Glomerular endothelial cell (primary cell): ENCODE results near the gene HPS1. TPM values are rescaled to one million over a fixed set of nuclear protein-coding genes. Genes with fewer than 3 reads are reported as not detected.

ENCODE experiments used
- DNase-seq: peaks from one replicate; pipeline ENCODE4 v3.0.0-alpha.2; 2011; ENCODE audit warnings: low read depth, low spot score; ENCODE audit errors: extremely low read depth
- total RNA-seq: library from RNA; depleted of rRNA; stranded (reverse); fragments of >200 nt; gene quantifications from 2 replicates; pipeline ENCODE4 v1.2.3, GENCODE V29; 2015

HPS1 gene
- total RNA-seq: 69.5 and 71.1 TPM in 2 replicates

DNA sequence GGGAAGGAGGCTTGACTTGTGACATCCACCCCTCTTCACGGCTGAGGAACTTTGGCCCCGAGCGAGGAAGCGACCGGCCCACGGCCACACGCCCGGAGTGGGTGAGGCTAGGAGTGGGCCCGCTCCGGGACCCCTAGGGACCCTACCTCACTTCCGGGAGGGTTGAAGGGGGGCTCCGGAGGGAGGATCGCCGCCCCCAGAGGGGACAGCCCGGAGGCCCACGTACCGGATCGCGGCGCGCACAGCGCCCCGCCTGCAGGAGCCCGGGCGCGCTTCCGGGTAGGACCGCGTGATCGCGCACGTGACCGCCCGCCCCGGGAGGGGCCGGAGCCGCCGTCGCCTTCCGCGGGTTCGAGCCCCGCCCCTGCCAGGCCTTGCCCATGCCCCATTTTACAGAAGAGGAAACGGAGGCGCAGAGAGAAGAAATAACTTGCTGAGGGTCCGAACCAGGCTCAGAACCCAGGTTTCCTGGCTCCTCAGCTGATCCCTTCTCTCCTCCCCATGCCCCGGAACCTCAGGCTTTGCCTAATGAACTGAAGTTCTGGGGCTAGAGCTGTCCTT is at the start of gene HPS1:
Gene HPS1 (minus strand): TSS at position 275 of the 561 bp plus-strand sequence. CDS start 3,695 bp downstream, outside the sequence.
- no peak for DNase-seq

DNA sequence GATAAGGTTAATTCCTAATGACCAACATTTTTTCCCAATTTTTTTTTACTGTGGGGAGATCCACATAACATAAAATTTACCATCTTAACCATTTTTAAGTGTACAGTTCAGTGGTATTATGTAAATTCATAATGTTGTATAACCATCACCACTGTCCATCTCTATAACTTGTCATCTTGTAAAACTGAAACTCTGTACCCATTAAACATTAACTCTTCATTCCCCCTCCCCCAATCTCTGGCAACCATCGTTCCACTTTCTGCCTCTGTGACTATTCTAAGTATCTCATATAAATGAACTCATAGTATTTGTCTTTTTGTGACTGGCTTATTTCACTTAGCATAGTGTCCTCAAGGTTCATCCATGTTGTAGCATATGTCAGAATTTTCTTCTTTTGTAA is 46.0 kb upstream of the HPS1 start:
- DNase-seq: no peak

- no peak for DNase-seq
Measured at GRCh38 chr10:98489561-98490481, 43.1 kb upstream of the HPS1 start.

DNA sequence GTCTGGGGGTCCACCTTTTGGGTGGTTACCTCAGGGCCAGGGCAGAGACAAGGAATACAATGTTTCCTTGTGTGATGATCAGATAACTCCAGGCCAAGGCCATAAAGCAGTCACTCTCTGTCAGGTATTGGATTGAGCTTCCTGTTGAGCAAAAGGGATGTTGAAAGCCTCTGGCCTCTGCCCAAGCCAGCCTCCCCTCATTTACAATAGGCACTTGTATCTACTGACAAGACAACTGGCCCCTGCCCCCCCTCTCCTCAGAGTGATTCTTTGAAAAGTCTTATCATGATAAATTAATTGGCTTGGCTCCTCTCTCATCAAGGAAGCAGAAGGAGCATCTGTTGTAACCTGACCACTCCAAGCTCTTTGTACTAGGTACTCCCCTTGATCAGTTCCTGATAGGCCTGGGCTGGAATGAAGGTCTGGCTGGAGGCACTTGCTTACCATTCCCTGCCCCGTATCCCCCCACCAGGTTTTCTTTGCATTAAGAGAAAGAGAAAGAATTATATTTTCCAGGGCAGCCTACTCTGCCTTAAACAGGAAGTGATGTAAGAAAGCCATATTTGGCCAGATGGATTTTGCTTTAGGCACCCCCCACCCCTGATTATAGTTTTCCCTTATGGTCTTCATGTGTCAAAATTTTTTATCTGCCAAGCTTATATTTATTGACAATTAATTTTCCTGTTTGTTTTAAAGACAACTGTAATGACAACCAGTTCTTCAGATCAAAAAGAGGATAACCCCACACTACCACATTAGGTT is 42.1 kb upstream of the HPS1 start:
- no peak for DNase-seq

DNA sequence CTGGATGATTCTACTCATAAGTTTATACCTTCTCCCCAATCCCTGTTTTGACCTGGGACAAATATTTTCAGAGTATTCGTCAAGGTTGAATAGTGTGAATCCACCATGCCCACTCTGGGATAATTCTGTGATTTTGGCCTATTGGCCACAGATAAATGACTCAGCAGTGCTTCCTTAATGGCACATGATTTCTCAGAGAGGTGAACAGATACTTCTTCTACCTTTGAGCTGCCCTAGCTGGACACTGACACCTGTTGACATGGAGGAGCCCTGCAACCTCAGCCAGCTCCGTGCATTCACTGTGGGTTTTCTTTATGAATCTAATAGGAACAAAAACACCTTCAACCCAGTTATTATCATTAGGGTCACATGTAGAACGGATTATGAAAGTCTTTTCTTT is 40.9 kb upstream of the HPS1 start:
- no peak for DNase-seq

DNA sequence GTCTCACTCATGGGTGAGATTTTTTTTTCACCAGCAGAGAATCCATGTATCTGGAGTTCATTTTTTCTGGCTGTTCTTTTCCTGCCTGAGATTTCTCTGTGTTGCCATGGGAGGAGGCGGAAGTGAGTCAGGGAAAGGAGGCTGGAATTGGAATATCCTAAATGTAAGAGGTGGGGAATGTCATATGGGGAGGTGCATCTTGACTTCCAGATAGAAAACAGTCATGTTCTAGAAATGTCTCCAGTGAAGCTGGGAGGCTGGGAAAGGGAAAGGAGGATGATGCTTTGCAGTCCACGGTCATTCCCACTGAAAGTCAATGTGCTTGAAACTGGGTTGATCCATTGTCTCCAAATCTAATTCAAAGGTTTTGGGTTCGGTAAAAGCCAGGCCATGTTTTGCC is 39.7 kb upstream of the HPS1 start:
- no peak for DNase-seq

- no peak for DNase-seq
Measured at GRCh38 chr10:98485959-98486358, 39.2 kb upstream of the HPS1 start.

DNA sequence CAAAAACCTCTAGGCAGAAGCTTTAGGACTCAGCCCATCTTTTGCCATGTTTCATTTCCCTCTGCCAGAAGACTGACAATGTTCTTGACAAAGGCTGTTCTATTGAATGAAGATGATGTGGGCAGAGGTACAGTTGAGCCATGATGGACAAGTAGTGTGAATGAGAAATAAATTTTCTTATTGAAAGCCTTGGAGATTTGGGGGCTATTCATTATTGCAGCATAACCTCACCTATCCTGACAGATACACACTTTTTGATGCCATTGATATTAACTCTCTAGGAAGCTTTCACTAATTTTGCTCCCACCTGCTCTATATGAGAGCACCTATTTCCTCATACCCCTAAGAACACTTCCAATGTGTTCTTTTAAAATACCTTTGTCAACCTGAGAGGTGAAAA is 36.9 kb upstream of the HPS1 start:
- DNase-seq: no peak

DNA sequence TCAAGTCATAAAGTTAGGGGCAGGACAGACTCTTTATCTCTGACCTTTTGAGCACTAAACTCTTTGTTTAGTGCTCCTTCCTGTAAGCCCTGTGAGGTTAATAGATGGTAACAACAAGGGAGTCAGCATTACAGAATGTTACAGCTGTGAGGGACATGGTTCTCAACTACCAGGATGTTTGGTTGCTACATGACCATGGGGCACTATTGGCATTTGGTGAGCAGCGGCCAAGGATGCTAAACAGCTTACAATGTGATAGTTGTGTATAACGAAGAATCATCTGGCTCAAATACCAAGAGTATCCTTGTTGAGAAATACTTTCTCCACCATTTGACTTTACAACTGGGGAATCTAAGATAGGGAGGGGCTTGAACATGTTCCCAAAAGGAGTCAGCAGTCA is 35.4 kb upstream of the HPS1 start:
- no peak for DNase-seq

GRCh38 chr10:98481404-98481945 is 34.7 kb upstream of the HPS1 start:
- DNase-seq: no peak

DNA sequence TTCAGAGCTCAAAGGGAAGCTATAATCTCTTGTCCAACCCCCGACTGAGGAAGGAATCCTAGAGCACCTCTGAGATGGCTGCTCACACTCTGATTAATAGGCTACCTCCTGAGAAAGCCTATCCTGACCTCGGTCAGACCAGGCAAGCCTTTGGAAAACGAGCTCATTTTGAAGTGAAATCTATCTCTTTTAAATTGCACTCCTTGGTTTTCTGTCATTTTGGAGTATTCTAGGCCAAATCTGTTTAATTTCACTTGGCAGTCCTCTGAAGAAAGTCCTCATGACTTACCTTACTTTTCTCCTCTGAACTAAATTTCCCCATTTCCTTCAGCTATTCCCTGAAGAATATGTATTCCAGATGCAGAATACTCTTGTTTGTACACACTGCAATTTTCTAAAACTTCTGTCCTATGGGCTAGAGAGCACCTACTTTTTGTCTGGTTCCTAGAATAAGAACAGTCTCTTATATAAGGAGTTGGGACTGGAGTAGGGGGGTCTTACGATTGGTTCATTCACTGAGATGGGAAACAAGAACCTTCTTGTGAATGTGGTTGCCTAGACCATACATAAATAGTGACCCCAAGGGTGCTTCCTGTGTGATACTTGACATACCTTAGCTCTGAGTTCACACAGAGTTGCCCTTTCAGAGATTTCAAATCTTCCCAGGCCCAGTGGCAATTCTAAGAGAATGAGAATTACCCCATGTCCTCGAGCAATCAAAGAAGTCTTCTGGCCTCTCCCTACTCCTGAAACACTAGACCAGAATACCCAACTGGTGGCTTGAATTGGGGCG is 31.9 kb upstream of the HPS1 start:
- no peak for DNase-seq

DNA sequence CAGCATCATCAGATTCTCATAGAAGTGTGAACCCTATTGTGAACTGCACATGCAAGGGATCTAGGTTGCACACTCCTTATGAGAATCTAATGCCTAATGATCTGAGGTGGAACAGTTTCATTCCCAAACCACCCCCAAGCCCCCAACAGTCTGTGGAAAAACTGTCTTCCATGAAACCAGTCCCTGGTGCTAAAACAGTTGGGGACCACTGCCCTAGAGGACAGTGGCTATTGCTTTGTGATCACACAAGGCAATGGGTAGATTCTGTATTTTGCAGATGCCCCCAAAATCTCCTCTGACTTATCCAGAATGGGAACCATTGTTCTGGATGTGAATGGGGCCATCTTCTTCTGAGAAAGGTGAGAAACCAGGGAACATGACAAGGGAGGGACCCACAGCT is 31.1 kb upstream of the HPS1 start:
- no peak for DNase-seq

GRCh38 chr10:98474628-98475027 is 27.9 kb upstream of the HPS1 start:
- no peak for DNase-seq

GRCh38 chr10:98472196-98472595 is 25.5 kb upstream of the HPS1 start:
- DNase-seq: no peak

DNA sequence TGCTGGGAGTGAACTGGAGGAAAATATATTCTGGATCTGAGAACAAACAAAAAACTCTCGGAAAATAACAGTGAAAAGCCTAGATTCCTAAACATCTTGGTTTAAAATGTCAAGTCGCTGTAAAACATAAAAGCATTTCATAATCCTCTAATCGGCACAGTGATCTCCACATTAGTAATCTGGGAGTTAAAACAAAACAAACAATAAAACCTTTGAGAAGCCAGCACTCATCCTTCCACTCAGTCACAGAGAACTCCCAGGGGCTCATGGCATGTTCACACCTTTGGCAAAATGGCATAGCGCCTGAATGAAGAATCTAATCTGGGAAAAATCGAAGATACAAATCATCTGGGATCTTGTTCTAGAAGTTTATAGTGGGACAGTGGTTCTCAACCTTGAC is 24.1 kb upstream of the HPS1 start:
- DNase-seq: no peak

GRCh38 chr10:98469001-98469931 is 22.5 kb upstream of the HPS1 start:
- DNase-seq: no peak

- DNase-seq: no peak
Measured at GRCh38 chr10:98467506-98468318, 21.0 kb upstream of the HPS1 start.

DNA sequence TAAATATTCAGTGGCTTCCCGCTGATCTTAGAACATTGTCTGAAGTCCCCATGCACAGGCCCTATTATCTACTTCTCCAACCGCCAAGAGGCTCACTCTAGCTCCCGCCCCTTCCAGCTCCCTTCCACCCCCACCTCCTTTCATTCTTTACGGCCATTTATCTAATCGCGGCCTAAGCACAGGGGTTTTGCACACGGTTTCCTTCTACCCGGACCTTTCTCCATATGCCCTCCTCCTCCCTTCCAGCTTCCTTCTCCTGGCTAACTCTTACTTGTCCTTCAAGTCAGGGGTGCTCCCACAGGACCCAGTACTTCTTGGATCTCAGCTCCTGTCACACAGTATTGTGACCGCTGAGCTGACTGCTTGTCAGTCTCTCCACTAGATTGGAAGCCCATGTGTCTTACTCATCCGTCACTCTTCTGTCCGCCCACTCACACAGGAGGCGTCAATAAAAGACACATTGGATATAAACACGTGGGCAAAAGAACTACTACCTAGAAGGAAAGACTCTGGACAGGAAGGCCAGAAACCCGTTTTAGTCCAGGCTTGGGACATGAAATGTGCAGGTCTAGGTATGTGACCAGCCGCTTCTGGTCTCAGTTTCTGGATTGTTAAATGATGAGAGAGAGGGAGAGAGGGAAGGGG is 20.2 kb upstream of the HPS1 start:
- DNase-seq: no peak
